Mononuclear cell (primary cell): ENCODE results near the gene LRRTM4. TPM values are rescaled to one million over a fixed set of nuclear protein-coding genes. Genes with fewer than 3 reads are reported as not detected.
"Not testable (repeated sequence)": the region's sequence is repeated elsewhere in the genome, so short reads cannot be mapped to it uniquely, and the experiment has no call there.

ENCODE experiments used
- H3K27me3 ChIP-seq: 2 replicates; pipeline ENCODE4 v1.6.0; 2011; ENCODE audit warnings: low read length, control low read depth; ENCODE audit not compliant: insufficient read depth
- H3K4me1 ChIP-seq: 2 replicates; pipeline ENCODE4 v1.5.1; 2011; ENCODE audit warnings: mild to moderate bottlenecking, low read length, control low read depth; ENCODE audit not compliant: insufficient read depth
- H3K4me3 ChIP-seq: 2 replicates; pipeline ENCODE4 v1.5.1; 2011; ENCODE audit warnings: mild to moderate bottlenecking, low read length, moderate library complexity
- H3K9me3 ChIP-seq: 2 replicates; pipeline ENCODE4 v1.5.1; 2011; ENCODE audit warnings: low read depth, mild to moderate bottlenecking, control low read depth, low read length
- total RNA-seq: library from RNA; depleted of rRNA; stranded (reverse); fragments of >200 nt; gene quantifications from one replicate; pipeline ENCODE4 v1.2.3, GENCODE V29; 2012

Gene LRRTM4
- total RNA-seq, 1 donor: 0.10 TPM

DNA sequence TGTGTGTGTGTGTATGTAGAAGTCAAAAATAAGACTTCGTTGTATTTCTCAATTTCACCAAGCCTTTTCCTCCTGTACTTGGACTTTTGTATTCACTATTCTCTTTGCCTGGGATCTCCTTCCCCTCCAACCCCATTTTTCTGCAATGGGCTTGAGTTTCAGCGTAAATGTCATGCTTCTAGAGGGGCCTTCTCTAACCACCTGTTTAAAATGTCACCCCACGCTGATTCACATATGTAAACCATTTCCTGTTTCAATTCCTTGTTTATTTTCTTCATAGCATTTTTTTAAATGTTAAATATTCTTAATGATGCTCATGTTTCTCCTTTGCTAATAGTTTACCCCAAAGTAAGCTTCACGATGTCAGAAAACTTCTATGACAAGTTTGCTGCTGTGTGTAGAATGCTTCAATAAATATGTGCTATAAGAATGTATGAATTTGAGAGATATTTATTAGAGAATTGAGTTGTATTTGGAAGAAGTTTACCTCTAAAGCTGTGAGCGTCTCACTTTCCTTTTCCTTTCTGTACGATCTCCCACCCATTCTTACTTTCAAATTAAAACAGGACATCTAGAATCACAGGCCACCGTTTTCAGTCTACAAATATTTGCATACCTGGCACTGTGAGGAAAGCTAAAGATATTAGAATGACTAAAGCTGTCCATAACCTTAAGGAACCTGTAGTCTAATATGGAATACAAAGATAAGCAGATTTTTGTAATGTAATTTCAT is 762.4 kb downstream of the LRRTM4 start:
- H3K9me3 ChIP-seq: no peaks in the 10 kb centered on the region
- no peaks in the 10 kb centered on the region for H3K4me1 ChIP-seq
- no peak overlapping the region for H3K4me3 ChIP-seq
- H3K27me3 ChIP-seq: no peaks in the 10 kb centered on the region

DNA sequence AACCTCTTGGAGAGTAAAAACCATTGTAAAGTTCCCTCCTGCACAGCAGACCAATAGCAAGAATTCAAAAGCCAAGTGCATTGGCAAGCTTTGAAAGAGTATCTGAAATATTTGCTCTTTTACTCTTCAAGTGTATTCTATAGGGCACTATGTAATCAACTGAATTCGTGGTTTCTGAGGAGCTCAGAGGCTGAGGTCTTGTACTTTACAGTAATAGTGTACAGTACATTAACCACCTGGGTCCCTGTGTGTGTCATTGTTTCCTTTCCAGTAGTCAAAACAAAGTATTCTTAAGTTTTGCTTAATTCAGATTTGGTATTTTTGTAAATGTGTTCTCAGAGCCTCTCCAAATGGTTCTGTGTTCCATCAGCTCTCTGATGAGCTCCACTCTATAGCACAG is 769.7 kb downstream of the LRRTM4 start:
- Histone ChIP-seq H3K9me3 (no peaks in the 10 kb centered on the region), H3K4me1 (no peaks in the 10 kb centered on the region), H3K27me3 (no peaks in the 10 kb centered on the region), H3K4me3 (no peak overlapping the region)

DNA sequence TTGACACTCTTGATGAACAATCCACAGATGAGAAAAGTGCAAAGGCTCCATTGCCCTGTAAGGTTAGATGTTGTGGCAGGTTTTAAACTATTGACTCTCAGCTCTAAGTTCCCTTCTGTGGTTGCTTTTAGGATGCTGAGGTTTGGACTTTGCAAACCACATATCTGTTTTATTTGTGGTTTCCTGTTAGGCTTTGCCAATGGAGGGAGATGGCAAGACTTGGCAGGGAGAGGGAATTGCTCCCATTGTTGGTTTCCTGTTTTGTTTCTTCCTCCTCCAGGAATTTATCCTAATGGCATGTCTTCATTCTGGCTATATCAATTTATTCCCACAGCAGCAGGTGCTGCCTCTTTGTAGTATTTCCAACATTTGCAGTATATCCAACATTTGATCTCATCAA is 772.3 kb downstream of the LRRTM4 start:
- H3K9me3 ChIP-seq: no peaks in the 10 kb centered on the region
- no peaks in the 10 kb centered on the region for H3K27me3 ChIP-seq
- no peaks in the 10 kb centered on the region for H3K4me1 ChIP-seq
- H3K4me3 ChIP-seq: no peak overlapping the region

- no peaks in the 10 kb centered on the region for H3K27me3 ChIP-seq
- H3K4me3 ChIP-seq: no peak overlapping the region
- H3K4me1 ChIP-seq: no peaks in the 10 kb centered on the region
- no peaks in the 10 kb centered on the region for H3K9me3 ChIP-seq
Measured at GRCh38 chr2:76748581-76749296, 773.4 kb downstream of the LRRTM4 start.

- H3K9me3 ChIP-seq: no peaks in the 10 kb centered on the region
- no peaks in the 10 kb centered on the region for H3K27me3 ChIP-seq
- no peaks in the 10 kb centered on the region for H3K4me1 ChIP-seq
- no peak overlapping the region for H3K4me3 ChIP-seq
Measured at GRCh38 chr2:76745605-76746004, 776.6 kb downstream of the LRRTM4 start.

DNA sequence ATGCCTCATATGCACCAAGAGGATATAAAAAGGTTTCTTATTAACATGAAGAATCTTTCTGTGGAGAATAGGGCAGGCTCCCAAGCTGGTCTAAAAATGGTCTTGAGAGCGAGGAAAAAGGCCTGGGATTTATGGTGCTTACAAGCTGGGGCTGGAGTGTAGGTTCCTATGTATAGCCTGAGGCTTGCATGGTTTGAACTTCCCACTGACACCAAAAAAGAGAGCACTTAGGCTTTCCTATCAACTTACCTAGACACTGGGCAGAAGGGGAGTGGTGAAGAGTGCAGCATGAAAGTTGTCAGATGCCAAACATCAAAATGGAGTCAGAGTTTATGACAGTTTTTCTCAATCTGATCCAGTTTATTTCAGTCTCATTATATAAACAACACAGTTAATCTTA is 784.6 kb downstream of the LRRTM4 start:
- no peaks in the 10 kb centered on the region for H3K4me1 ChIP-seq
- H3K9me3 ChIP-seq: no peaks in the 10 kb centered on the region
- no peak overlapping the region for H3K4me3 ChIP-seq
- H3K27me3 ChIP-seq: no peaks in the 10 kb centered on the region

GRCh38 chr2:76733736-76734135 is 788.4 kb downstream of the LRRTM4 start:
- Histone ChIP-seq H3K27me3 (no peaks in the 10 kb centered on the region), H3K4me1 (no peaks in the 10 kb centered on the region), H3K4me3 (no peak overlapping the region), H3K9me3 (no peaks in the 10 kb centered on the region)

GRCh38 chr2:76731157-76731556 is 791.0 kb downstream of the LRRTM4 start:
- Histone ChIP-seq H3K27me3 (no peaks in the 10 kb centered on the region), H3K4me3 (no peak overlapping the region), H3K9me3 (no peaks in the 10 kb centered on the region), H3K4me1 (no peaks in the 10 kb centered on the region)

DNA sequence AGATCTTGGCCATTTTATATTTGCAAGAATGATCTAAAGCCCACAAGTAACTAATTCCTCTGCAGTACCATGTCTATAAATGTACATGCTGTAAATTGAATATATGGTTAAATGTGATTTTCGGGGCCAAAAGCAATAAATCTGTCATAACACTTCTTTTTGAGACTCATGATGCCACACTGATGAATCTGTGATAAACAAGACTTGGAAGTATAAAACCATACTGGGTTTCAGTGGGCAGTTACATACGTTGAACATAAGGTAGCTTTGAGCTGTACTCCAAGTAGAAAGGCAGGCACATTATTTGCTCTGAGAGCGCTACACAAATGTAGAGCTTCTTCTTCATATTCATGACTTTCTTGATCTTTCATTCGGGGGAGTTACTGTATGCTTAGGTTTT is 792.2 kb downstream of the LRRTM4 start:
- H3K4me1 ChIP-seq: no peaks in the 10 kb centered on the region
- no peaks in the 10 kb centered on the region for H3K27me3 ChIP-seq
- no peaks in the 10 kb centered on the region for H3K9me3 ChIP-seq
- no peak overlapping the region for H3K4me3 ChIP-seq

DNA sequence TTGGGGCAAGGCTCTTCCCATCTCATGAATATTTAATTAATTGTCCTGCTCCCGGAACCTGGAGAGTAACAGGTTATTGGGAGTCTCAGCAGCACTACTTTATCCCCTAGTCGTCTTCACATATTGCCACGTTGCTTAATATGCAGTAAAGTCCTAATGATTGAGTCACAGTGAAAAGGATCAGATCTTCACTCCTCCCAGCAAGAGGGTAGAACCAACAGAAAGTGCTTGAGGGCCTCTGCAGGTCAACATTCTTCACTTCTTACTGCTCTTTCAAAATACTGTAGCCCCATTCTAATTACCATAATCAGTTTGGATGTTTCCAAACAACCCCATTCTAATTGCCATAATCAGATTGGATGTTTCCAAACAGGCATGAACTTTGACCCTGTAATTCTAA is 801.0 kb downstream of the LRRTM4 start:
- no peaks in the 10 kb centered on the region for H3K27me3 ChIP-seq
- H3K4me1 ChIP-seq: no peaks in the 10 kb centered on the region
- no peaks in the 10 kb centered on the region for H3K9me3 ChIP-seq
- H3K4me3 ChIP-seq: no peak overlapping the region

DNA sequence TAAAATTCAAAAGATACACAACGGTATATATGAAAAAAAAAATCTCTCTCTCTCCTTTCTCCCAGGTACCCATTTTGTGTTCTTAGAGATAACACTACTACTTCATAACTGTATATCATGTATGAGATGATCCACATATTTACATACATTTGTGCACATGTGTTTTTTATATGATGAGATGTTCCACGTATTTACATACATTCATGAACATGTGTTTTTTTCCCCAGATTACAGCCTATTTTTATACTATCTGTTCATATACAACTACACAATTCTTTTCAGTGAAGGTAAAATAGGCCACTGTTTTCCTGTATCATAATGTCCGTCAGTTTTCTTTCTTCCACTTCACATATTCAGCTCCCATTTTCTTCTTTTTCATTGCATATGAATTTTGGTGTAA is 808.9 kb downstream of the LRRTM4 start:
- no peaks in the 10 kb centered on the region for H3K4me1 ChIP-seq

GRCh38 chr2:76711490-76711889 is 810.7 kb downstream of the LRRTM4 start:
- Histone ChIP-seq H3K4me1 (no peaks in the 10 kb centered on the region), H3K9me3 (no peaks in the 10 kb centered on the region), H3K4me3 (no peak overlapping the region), H3K27me3 (no peaks in the 10 kb centered on the region)

More for the DNA sequence above, 808.9 kb downstream of the LRRTM4 start:
- no peak overlapping the region for H3K4me3 ChIP-seq
- H3K9me3 ChIP-seq: no peaks in the 10 kb centered on the region
- H3K27me3 ChIP-seq: no peaks in the 10 kb centered on the region

GRCh38 chr2:76700894-76701293 is 821.3 kb downstream of the LRRTM4 start:
- no peaks in the 10 kb centered on the region for H3K4me1 ChIP-seq
- H3K27me3 ChIP-seq: no peaks in the 10 kb centered on the region
- no peaks in the 10 kb centered on the region for H3K9me3 ChIP-seq
- H3K4me3 ChIP-seq: no peak overlapping the region

DNA sequence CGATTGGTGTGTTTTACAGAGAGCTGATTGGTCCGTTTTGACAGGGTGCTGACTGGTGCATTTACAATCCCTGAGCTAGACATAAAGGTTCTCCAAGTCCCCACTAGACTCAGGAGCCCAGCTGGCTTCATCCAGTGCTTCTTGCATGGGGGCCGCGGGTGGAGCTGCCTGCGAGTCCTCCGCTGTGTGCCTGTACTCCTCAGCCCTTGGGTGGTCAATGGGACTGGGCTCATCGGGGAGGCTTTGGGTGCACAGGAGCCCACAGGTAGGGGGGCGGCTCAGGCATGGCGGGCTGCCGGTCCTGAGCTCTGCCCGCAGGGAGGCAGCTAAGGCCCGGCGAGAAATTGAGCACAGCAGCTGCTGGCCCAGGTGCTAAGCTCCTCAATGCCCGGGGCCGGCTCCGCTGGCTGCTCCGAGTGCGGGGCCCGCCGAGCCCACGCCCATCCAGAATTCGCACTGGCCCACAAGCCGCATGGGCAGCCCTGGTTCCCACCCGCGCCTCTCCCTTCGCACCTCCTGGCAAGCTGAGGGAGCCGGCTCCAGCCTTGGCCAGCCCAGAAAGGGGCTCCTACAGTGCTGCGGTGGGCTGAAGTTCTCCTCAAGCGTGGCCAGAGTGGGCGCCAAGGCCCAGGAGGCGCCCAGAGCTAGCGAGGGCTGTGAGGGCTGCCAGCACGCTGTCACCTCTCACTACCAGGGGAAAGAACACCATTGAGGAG is 824.0 kb downstream of the LRRTM4 start:
- H3K4me3 ChIP-seq, H3K9me3 ChIP-seq, H3K27me3 ChIP-seq, H3K4me1 ChIP-seq: not testable (repeated sequence)
